Parathyroid adenoma (tissue), 2 donors: ENCODE measurements around the gene GRK3.
"Not testable (repeated sequence)": the region's sequence is repeated elsewhere in the genome, so short reads cannot be mapped to it uniquely, and the experiment has no call there.

Experiments
- H2AFZ ChIP-seq: fragments of 300-600 bp; sonication (generic); one replicate; pipeline ENCODE4 v1.7.0; 2017; ENCODE audit warnings: antibody characterized with exemption, mild to moderate bottlenecking
- H3K27ac ChIP-seq: fragments of 300-600 bp; sonication (generic); one replicate; pipeline ENCODE4 v1.7.0; 2017
- H3K27me3 ChIP-seq: fragments of 300-600 bp; sonication (generic); one replicate; pipeline ENCODE4 v1.7.0; 2017; ENCODE audit warnings: low read length; ENCODE audit not compliant: control insufficient read depth, insufficient read depth
- H3K36me3 ChIP-seq: fragments of 300-600 bp; sonication (generic); one replicate; pipeline ENCODE4 v1.7.0; 2017; ENCODE audit warnings: low read length; ENCODE audit not compliant: control insufficient read depth, insufficient read depth
- H3K4me1 ChIP-seq: fragments of 300-600 bp; sonication (generic); one replicate; pipeline ENCODE4 v1.7.0; 2017; ENCODE audit warnings: control low read depth
- H3K4me2 ChIP-seq: fragments of 300-600 bp; sonication (generic); one replicate; pipeline ENCODE4 v1.7.0; 2017; ENCODE audit warnings: low read length
- H3K4me3 ChIP-seq: fragments of 300-600 bp; sonication (generic); one replicate; pipeline ENCODE4 v1.7.0; 2017; ENCODE audit warnings: low read depth, low read length
- H3K79me2 ChIP-seq: fragments of 300-600 bp; sonication (generic); one replicate; pipeline ENCODE4 v1.7.0; 2017; ENCODE audit warnings: control low read depth
- H3K9ac ChIP-seq: fragments of 300-600 bp; sonication (generic); one replicate; pipeline ENCODE4 v1.7.0; 2017; ENCODE audit warnings: mild to moderate bottlenecking
- H3K9me3 ChIP-seq: fragments of 300-600 bp; sonication (generic); one replicate; pipeline ENCODE4 v1.7.0; 2017; ENCODE audit warnings: low read length; ENCODE audit not compliant: control insufficient read depth
- TF ChIP-seq, protein P1 (sequence below): fragments of 300-600 bp; sonication (generic); IDR thresholded peaks from one replicate; pipeline ENCODE4 v1.7.0; 2017; ENCODE audit warnings: antibody characterized with exemption, mild to moderate bottlenecking
- donor health status: primary hyperparathyroidism.

GRK3 gene

GRCh38 chr22:25602916-25603315 lies 38.4 kb downstream of the GRK3 start:
- Histone ChIP-seq H3K4me2 (no peak overlapping the region), H2AFZ (no peak overlapping the region), H3K9ac (no peak overlapping the region), H3K27ac (no peak overlapping the region), H3K4me1 (no peaks in the 10 kb centered on the region), H3K27me3 (no peaks in the 10 kb centered on the region), H3K9me3 (no peaks in the 10 kb centered on the region), H3K36me3 (no peaks in the 10 kb centered on the region), H3K79me2 (no peaks in the 10 kb centered on the region), H3K4me3 (no peak overlapping the region)
- TF ChIP-seq, protein P1, sequence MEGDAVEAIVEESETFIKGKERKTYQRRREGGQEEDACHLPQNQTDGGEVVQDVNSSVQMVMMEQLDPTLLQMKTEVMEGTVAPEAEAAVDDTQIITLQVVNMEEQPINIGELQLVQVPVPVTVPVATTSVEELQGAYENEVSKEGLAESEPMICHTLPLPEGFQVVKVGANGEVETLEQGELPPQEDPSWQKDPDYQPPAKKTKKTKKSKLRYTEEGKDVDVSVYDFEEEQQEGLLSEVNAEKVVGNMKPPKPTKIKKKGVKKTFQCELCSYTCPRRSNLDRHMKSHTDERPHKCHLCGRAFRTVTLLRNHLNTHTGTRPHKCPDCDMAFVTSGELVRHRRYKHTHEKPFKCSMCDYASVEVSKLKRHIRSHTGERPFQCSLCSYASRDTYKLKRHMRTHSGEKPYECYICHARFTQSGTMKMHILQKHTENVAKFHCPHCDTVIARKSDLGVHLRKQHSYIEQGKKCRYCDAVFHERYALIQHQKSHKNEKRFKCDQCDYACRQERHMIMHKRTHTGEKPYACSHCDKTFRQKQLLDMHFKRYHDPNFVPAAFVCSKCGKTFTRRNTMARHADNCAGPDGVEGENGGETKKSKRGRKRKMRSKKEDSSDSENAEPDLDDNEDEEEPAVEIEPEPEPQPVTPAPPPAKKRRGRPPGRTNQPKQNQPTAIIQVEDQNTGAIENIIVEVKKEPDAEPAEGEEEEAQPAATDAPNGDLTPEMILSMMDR = no peak

GRCh38 chr22:25605146-25605545 lies 40.7 kb downstream of the GRK3 start:
- H3K4me1 ChIP-seq, H3K36me3 ChIP-seq, H3K4me2 ChIP-seq: not testable (repeated sequence)

DNA sequence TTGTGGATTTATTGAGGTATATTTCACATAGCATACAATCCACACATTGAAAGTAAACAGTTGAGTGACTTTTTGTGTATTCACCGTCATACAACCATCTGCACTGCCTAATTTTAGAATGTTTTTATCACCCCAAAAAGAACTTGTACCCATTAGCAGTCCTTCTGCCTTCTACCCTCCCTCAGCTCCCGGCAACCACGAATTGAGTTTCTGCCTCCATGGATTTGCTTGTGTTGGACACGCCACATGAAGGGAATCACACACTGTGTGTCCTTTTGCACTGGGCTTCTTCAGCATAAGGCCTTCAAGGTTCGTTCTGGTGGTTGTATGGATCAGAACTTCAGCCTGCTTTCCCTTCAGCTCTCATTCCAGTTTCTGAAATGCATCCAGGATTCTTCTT lies 41.1 kb downstream of the GRK3 start:
- not testable (repeated sequence) for H3K4me2 ChIP-seq, H3K36me3 ChIP-seq, H3K4me3 ChIP-seq, H3K4me1 ChIP-seq, H3K27ac ChIP-seq, H3K9me3 ChIP-seq, H3K79me2 ChIP-seq, H3K27me3 ChIP-seq, H3K9ac ChIP-seq, H2AFZ ChIP-seq

More at GRCh38 chr22:25605146-25605545, 40.7 kb downstream of the GRK3 start:
- H2AFZ ChIP-seq, H3K4me3 ChIP-seq, H3K9me3 ChIP-seq, H3K27me3 ChIP-seq, H3K9ac ChIP-seq, H3K79me2 ChIP-seq, H3K27ac ChIP-seq: not testable (repeated sequence)

GRCh38 chr22:25611284-25611683 lies 46.8 kb downstream of the GRK3 start:
- H3K27ac ChIP-seq, H3K9me3 ChIP-seq, H3K27me3 ChIP-seq, H3K4me3 ChIP-seq, H3K4me1 ChIP-seq, H2AFZ ChIP-seq, H3K9ac ChIP-seq, H3K36me3 ChIP-seq, H3K79me2 ChIP-seq, H3K4me2 ChIP-seq: not testable (repeated sequence)

GRCh38 chr22:25613131-25613530 lies 48.7 kb downstream of the GRK3 start:
- H3K27me3 ChIP-seq, H3K9ac ChIP-seq, H3K36me3 ChIP-seq, H3K9me3 ChIP-seq, H2AFZ ChIP-seq, H3K4me2 ChIP-seq, H3K4me3 ChIP-seq, H3K79me2 ChIP-seq, H3K4me1 ChIP-seq, H3K27ac ChIP-seq: not testable (repeated sequence)

DNA sequence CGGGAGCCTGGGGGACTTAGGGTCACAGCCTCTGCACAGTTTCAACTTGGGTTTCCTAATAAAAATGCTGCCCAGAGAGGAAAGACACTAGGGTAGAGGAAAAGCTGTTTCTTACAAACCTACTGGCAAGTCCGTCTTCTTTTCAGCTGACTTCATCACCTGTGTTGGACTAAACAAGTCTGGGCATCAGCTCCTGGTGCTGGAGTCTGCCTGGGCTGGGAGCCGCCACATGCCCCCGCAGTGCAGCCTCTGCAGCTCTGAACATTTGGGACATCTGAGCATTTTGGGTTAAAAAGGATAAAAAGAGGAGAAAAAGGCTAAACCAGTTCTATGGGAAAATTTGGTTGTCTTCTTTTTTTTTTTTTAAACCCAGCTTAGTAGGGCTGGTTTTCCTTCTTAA lies 49.1 kb downstream of the GRK3 start:
- not testable (repeated sequence) for H3K9ac ChIP-seq, H3K4me2 ChIP-seq, H2AFZ ChIP-seq, H3K27ac ChIP-seq, H3K36me3 ChIP-seq, H3K79me2 ChIP-seq, H3K9me3 ChIP-seq, H3K4me3 ChIP-seq, H3K4me1 ChIP-seq, H3K27me3 ChIP-seq

GRCh38 chr22:25614791-25615190 lies 50.3 kb downstream of the GRK3 start:
- not testable (repeated sequence) for H3K79me2 ChIP-seq, H3K4me1 ChIP-seq, H3K27ac ChIP-seq, H3K4me3 ChIP-seq, H3K9me3 ChIP-seq, H3K36me3 ChIP-seq, H3K4me2 ChIP-seq, H3K9ac ChIP-seq, H3K27me3 ChIP-seq, H2AFZ ChIP-seq

DNA sequence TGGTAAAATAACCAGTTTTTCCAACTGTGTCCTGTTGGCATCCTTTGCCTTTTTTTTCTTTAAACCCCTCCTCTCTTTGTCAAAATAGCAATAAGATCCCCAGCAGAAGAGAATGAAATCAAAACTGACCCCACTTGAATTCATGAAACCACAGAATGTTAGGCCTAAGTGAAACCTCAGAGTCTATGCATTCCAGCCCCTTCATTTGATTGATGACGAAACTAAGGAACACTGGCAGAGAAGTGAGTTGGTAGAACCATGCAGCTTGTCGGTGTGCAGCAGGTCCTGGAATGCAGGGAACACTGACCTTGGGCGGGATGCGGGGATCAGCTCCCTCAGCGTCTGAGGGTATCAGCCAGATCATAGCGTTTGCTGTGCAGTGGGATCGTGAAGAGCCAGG lies 57.5 kb downstream of the GRK3 start:
- no peaks in the 10 kb centered on the region for H3K9me3 ChIP-seq
- H3K79me2 ChIP-seq = peaks cover 4% of the 10 kb centered on the region
- no peaks in the 10 kb centered on the region for H3K4me1 ChIP-seq
- H3K4me2 ChIP-seq = no peak overlapping the region
- no peak overlapping the region for H3K4me3 ChIP-seq
- TF ChIP-seq, protein P1 = no peak
- H3K27me3 ChIP-seq = no peaks in the 10 kb centered on the region
- no peaks in the 10 kb centered on the region for H3K36me3 ChIP-seq
- H3K9ac ChIP-seq = no peak overlapping the region
- no peak overlapping the region for H3K27ac ChIP-seq
- no peak overlapping the region for H2AFZ ChIP-seq
